ENCODE data around the gene FOXP1.

FOXP1 gene

GRCh38 chr3:71060536-71060935, 523.0 kb downstream of the FOXP1 start:
- no peak for DNase-seq (ENCODE audit: low spot score)

GRCh38 chr3:71057526-71057894, 526.0 kb downstream of the FOXP1 start:
- DNase-seq (ENCODE audit: low spot score): no peak

DNA sequence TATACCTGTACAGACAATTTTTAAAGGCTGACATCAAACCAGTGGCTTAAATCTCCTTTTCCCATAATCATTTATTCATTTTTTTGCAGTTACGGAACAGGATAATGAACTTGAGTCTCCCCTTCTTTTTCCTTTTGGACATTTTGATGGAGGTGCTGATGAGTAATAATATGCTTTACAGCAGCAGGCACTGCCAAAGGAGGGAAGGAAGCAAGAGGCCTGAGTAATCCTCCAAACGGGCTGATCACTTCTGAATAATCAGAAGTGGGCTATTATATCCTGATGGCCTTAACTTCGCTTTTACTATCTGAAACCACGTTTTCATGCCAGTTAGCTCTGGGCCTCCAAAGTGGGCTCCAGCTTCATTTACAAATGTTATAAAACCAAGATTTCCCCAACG, 527.2 kb downstream of the FOXP1 start:
- DNase-seq (ENCODE audit: low spot score): no peak

GRCh38 chr3:71055257-71056001, 528.1 kb downstream of the FOXP1 start:
- DNase-seq (ENCODE audit: low spot score): no peak

DNA sequence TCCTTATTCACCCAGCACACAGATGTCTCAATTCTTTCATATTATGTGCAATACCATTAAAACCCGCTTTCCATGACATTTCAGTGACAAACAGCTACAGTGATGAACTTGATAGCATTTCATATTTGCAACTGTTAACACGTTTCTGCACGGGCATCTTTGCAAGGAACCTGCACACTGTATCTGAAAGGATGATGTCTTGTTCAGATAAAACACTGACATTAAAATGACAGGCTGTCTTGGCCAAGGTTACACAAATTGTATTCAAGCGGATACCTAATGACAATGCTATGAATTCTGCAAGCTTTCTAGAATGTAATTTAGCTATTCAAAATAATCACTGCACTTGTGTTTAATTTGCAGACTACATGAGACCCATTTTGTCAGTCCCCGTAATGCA, 529.2 kb downstream of the FOXP1 start:
- no peak for DNase-seq (ENCODE audit: low spot score)

DNA sequence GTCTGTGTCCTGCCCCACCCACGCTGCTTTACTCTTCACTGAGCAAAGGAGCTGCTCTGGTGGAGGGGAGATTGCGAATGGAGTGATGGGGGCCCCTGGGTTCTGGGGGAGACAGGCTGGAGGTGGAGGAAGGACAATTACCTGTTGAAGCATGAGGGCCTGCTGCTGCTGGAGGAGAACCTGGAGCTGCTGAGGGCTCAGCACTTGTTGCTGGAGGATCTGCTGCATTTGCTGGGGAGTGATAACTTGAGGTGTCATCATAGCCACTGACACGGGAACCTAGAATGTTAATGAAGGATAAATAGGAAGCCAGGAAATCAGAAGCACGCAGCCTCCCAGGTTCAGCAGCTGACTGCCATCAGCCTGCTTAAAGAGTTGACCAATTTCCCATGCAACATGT, 530.0 kb downstream of the FOXP1 start:
- no peak for DNase-seq (ENCODE audit: low spot score)

DNA sequence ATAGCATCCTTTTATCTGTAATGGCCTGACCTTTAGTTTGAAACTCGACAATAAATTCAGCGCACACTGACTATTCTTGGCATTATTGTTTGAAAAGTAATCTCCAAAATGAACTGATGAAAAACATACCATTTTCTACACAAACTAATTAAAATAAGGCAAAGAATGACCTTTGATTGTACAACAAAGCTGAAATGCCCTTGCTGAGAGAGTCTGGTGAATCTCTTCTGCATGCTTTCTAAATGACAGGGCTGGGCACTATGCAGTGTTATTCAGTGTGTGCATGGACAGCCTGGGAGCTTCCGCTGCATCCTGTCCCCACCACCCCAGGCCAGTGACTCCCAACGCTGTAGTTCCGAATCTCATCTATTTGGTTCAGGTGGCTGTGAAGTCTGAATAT, 530.8 kb downstream of the FOXP1 start:
- DNase-seq (ENCODE audit: low spot score): no peak

- DNase-seq (ENCODE audit: low spot score): no peak
These were observed 531.4 kb downstream of the FOXP1 start for GRCh38 chr3:71051893-71052687.

GRCh38 chr3:71051259-71051595, 532.3 kb downstream of the FOXP1 start:
- DNase-seq (ENCODE audit: low spot score): no peak

- DNase-seq (ENCODE audit: low spot score): peak; percentile 95
These were observed 532.8 kb downstream of the FOXP1 start for GRCh38 chr3:71050538-71051258.

- no peak for DNase-seq (ENCODE audit: low spot score)
These were observed 533.4 kb downstream of the FOXP1 start for GRCh38 chr3:71050166-71050537.

GRCh38 chr3:71048948-71049347, 534.6 kb downstream of the FOXP1 start:
- no peak for DNase-seq (ENCODE audit: low spot score)

DNA sequence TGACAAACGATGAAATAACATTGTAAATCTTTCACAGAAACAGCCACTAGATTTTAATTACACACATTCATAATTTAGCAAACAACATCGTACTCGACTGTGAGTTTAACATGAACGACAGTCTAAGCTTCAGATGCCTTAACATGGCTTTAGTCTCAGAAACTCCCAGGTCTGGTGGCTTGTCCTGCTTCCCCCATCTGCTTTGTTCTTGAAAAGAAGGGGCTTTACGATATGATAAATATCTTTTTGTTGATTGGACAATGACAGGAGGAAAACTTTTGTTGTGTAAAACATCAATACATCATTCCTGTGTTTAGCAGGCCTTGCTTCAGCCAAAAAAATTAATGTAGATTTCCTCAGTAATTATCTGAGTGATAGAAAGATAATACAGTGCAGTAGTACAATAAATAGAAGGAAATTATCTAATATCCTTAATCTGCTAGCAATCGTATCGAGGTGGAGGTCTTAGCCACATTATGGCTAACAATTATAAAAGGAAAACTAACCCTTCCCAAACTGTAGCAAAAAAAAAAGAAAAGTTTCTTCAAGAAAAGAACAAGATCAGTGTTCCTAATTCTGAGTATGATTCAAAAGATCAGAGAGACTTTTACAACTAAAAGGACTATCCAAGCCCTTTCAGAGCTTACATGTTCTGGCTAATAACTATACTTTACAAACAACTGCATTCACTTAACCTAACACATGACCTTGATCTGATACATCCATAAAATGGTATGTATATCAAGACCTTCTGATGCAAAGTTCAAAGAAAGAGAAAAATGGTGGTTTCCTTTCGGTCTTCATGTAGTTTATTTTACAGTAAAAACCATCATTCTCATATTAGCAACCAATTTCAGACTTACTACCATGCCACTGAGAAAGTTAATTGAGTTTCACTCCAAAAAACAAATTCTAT, 535.7 kb downstream of the FOXP1 start:
- no peak for DNase-seq (ENCODE audit: low spot score)

DNA sequence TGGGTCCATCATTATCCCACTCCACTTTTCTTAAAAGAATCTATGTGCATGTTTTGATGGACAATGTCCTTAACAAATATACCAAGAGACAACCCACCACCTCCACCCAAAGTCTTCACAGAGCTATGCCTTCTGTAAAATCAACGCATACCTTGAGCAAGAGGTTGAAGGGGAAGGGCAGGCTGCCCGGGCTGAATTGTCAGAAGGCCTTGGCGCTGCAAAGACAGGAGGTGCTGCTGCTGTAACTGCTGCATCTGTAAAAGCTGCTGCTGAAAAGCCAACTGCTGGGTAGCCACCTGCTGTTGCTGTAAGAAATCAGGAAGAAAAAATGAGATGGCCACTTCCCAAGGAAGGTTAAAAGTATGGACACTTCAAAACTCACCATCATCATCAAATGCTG, 536.7 kb downstream of the FOXP1 start:
- DNase-seq (ENCODE audit: low spot score): no peak

- DNase-seq (ENCODE audit: low spot score): no peak
These were observed 537.6 kb downstream of the FOXP1 start for GRCh38 chr3:71045917-71046282.

GRCh38 chr3:71045212-71045916, 538.2 kb downstream of the FOXP1 start:
- no peak for DNase-seq (ENCODE audit: low spot score)

DNA sequence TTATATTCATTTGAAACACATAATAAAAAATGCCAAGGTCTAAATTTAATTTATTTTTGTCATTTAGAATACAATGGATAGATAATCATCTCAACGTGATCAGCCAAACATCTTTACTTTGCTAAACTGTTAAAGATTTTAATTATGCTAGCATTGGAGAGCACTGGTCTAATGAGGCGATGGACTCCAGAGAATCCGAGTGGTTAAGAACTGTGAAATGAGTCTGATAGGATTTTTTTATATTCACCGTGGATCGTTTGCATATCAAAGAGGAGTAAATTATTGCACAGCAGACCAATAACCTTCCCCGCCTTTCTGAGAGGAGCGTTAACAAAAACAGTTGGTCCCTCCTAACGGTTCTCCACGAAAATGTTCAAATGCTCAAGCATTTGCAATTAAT, 540.8 kb downstream of the FOXP1 start:
- DNase-seq (ENCODE audit: low spot score): no peak

GRCh38 chr3:71041371-71041770, 542.2 kb downstream of the FOXP1 start:
- no peak for DNase-seq (ENCODE audit: low spot score)

DNA sequence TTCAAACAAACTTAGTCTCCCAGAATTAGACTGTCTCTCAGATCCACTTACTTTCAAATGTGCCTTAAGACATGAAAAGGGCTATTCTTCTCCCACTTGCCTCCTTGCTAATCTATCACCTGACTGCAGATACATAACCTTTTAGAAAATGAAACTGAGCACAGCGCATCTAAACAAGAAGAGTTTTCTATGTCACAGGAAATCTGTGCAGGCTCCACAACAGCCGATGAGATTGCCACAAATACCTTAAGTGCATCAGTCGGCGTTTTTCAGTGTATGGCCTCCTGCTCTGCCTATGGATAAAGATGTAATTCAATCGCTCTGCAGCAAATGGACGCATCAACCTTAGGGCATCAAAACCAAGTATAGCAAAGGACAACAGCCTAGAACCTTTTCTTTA, 544.2 kb downstream of the FOXP1 start:
- no peak for DNase-seq (ENCODE audit: low spot score)

DNA sequence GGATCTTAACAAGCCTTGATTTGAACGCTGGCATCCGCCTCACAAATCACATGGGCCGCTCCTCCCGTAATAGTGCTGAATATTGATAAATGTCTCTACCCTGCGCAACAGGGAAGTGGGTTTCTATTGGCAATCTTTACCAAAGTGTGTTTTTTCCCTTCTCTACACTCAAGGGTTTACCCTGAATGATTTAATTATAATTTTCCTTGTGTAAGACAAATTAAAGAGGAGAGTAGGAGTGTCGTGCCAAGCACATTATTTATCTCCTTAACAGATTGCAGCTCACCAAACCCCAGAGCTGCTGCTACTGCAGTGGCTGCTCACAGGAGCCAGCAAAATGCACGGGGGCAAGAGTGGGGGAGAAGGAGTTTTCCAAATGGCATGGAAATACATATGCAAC, 545.8 kb downstream of the FOXP1 start:
- no peak for DNase-seq (ENCODE audit: low spot score)

DNA sequence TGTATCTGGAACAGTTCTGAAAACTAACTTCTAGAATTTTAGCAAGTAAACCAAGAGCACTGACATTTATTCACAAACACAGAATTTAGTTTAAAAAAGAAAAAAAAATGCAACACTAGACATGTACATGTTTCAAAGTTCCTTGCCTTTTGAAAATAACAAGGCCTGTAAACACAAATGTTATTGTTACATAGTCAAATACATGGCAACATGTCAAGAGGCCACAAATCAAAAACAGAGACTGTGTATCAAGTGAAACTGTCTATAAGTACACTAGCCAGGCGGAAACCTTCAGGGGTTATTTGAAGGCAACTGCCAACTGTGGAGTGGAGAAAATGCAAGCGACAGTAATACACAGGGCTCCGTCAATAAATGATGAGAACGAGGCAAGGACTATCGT, 547.6 kb downstream of the FOXP1 start:
- no peak for DNase-seq (ENCODE audit: low spot score)

- DNase-seq (ENCODE audit: low spot score): no peak
These were observed 548.2 kb downstream of the FOXP1 start for GRCh38 chr3:71035314-71035713.

Measured in pons (tissue), 1 donor.